Activated CD4-positive, alpha-beta T cell treated with anti-CD3 and anti-CD28 coated beads, Interleukin-2, amount 50 U/mL, for 24 hours (primary cell): ENCODE data around the gene NUDT4B.
"Not testable (repeated sequence)": the region's sequence is repeated elsewhere in the genome, so short reads cannot be mapped to it uniquely, and the experiment has no call there.

Source experiments
- DNase-seq, 2 donors: peaks; one replicate each; pipeline ENCODE4 v3.0.0-alpha.2; 2020; ENCODE audit warnings: low read depth in 1 of 2, low spot score in 1 of 2

NUDT4B gene

DNA sequence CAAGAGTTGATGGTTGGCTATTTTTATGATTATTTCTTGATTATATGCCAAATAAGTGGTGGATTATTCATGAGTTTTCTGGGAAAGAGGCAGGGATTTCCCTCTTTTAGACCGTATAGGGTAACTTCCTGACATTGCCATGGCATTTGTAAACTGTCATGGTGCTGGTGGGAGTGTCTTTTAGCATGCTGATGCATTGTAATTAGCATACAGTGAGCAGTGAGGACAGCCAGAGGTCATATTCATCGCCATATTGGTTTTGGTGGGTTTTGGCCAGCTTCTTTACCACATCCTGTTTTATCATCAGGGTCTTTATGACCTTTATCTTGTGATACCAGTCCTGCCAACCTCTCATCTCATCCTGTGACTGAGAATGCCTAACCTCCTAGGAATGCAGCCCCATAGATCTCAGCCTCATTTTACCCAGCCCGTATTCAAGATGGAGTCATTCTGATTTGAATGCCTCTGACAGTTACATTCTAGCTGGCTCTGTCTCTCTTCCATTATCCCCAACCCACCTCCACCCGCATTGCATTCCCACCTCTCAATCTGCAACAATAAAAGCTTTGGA, 45.3 kb downstream of the NUDT4B start:
- not testable (repeated sequence) for DNase-seq
